ENCODE measurements around the gene CD300C.

CD300C gene

GRCh38 chr17:74549343-74549742, 3.4 kb upstream of the CD300C start:
- TF ChIP-seq CTCF (IDR thresholded peaks at IDR 0.05; ENCODE audit: insufficient read depth, low read length, poor library complexity, severe bottlenecking) (no peak), EZH2phosphoT487 (conservative IDR thresholded peaks at IDR 0.05; ENCODE audit: low read length) (no peak)
- H3K4me3 ChIP-seq (ENCODE audit: insufficient read depth, low read length, poor library complexity, severe bottlenecking), result no peak overlapping the region
- no peaks in the 10 kb centered on the region for H3K27me3 ChIP-seq (ENCODE audit: low read length)
- no peaks in the 10 kb centered on the region for H3K36me3 ChIP-seq (ENCODE audit: low read length)
- no peaks in the 10 kb centered on the region for H3K9me2 ChIP-seq (replicated peaks; ENCODE audit: insufficient read depth, low read length)
- no peak overlapping the region for H3K4me2 ChIP-seq (ENCODE audit: low read depth, low read length, poor library complexity, severe bottlenecking)
- H3F3A ChIP-seq (ENCODE audit: insufficient read depth), result no peaks in the 10 kb centered on the region
- H3K9me3 ChIP-seq (ENCODE audit: insufficient read depth, low read length), result no peaks in the 10 kb centered on the region
- no peak overlapping the region for H3K9ac ChIP-seq (ENCODE audit: low read length)
- H4K20me1 ChIP-seq (ENCODE audit: low read depth, low read length), result no peaks in the 10 kb centered on the region
- no peak overlapping the region for H3K27ac ChIP-seq (ENCODE audit: low read depth, low read length)
- no peak overlapping the region for H2AFZ ChIP-seq (ENCODE audit: low read depth, low read length, severe bottlenecking)
- no peaks in the 10 kb centered on the region for H3K79me2 ChIP-seq (ENCODE audit: insufficient read depth, low read length)

GRCh38 chr17:74547736-74548135, 1.8 kb upstream of the CD300C start:
- Histone ChIP-seq H3K27me3 (ENCODE audit: low read length) (no peaks in the 10 kb centered on the region), H4K20me1 (ENCODE audit: low read depth, low read length) (no peaks in the 10 kb centered on the region), H3K9me2 (replicated peaks; ENCODE audit: insufficient read depth, low read length) (no peaks in the 10 kb centered on the region), H3K27ac (ENCODE audit: low read depth, low read length) (no peak overlapping the region), H3K9ac (ENCODE audit: low read length) (no peak overlapping the region), H3K4me3 (ENCODE audit: insufficient read depth, low read length, poor library complexity, severe bottlenecking) (no peak overlapping the region), H3F3A (ENCODE audit: insufficient read depth) (no peaks in the 10 kb centered on the region), H3K9me3 (ENCODE audit: insufficient read depth, low read length) (no peaks in the 10 kb centered on the region), H2AFZ (ENCODE audit: low read depth, low read length, severe bottlenecking) (no peak overlapping the region), H3K4me2 (ENCODE audit: low read depth, low read length, poor library complexity, severe bottlenecking) (no peak overlapping the region), H3K79me2 (ENCODE audit: insufficient read depth, low read length) (no peaks in the 10 kb centered on the region), H3K36me3 (ENCODE audit: low read length) (no peaks in the 10 kb centered on the region)
- TF ChIP-seq EZH2phosphoT487 (conservative IDR thresholded peaks at IDR 0.05; ENCODE audit: low read length) (no peak), CTCF (IDR thresholded peaks at IDR 0.05; ENCODE audit: insufficient read depth, low read length, poor library complexity, severe bottlenecking) (no peak)

GRCh38 chr17:74547264-74547663, 1.3 kb upstream of the CD300C start:
- Histone ChIP-seq H3F3A (ENCODE audit: insufficient read depth) (no peaks in the 10 kb centered on the region), H3K79me2 (ENCODE audit: insufficient read depth, low read length) (no peaks in the 10 kb centered on the region), H3K9me3 (ENCODE audit: insufficient read depth, low read length) (no peaks in the 10 kb centered on the region), H2AFZ (ENCODE audit: low read depth, low read length, severe bottlenecking) (no peak overlapping the region), H3K9me2 (replicated peaks; ENCODE audit: insufficient read depth, low read length) (no peaks in the 10 kb centered on the region), H3K4me2 (ENCODE audit: low read depth, low read length, poor library complexity, severe bottlenecking) (no peak overlapping the region), H3K36me3 (ENCODE audit: low read length) (no peaks in the 10 kb centered on the region), H3K27me3 (ENCODE audit: low read length) (no peaks in the 10 kb centered on the region), H3K9ac (ENCODE audit: low read length) (no peak overlapping the region), H4K20me1 (ENCODE audit: low read depth, low read length) (no peaks in the 10 kb centered on the region), H3K4me3 (ENCODE audit: insufficient read depth, low read length, poor library complexity, severe bottlenecking) (no peak overlapping the region), H3K27ac (ENCODE audit: low read depth, low read length) (no peak overlapping the region)
- TF ChIP-seq CTCF (IDR thresholded peaks at IDR 0.05; ENCODE audit: insufficient read depth, low read length, poor library complexity, severe bottlenecking) (no peak), EZH2phosphoT487 (conservative IDR thresholded peaks at IDR 0.05; ENCODE audit: low read length) (no peak)

Data from SU-DHL-6 (cell line).